PFSK-1 (cell line): Measurements from ENCODE around the gene NRSN1.

Source experiments
- FOXP2 ChIP-seq: optimal IDR thresholded peaks from 2 replicates; pipeline ENCODE3; 2011; ENCODE audit warnings: borderline replicate concordance, control low read depth, inconsistent platforms; ENCODE audit not compliant: insufficient read depth; ENCODE audit errors: extremely low read length, extremely low read depth
- POLR2AphosphoS5 ChIP-seq: IDR thresholded peaks from 2 replicates; pipeline ENCODE4 v1.6.1; 2012; ENCODE audit warnings: low read depth, mild to moderate bottlenecking, control low read depth, low read length, moderate library complexity
- REST ChIP-seq, 2 experiments: IDR thresholded peaks; 2 replicates each; pipeline versions ENCODE4 v1.6.1 to v1.8.0; 2011 to 2012; ENCODE audit warnings: low read depth in 2 of 2, low read length in 2 of 2, control low read depth in 1 of 2, inconsistent platforms in 1 of 2, mild to moderate bottlenecking in 1 of 2, moderate library complexity in 1 of 2; ENCODE audit not compliant: insufficient read depth in 1 of 2
- SIN3A ChIP-seq: IDR thresholded peaks from 2 replicates; pipeline ENCODE4 v1.6.1; 2012; ENCODE audit warnings: mild to moderate bottlenecking, low read length, moderate library complexity, borderline replicate concordance; ENCODE audit not compliant: insufficient read depth
- TAF1 ChIP-seq: IDR thresholded peaks from 2 replicates; pipeline ENCODE4 v1.6.1; 2012; ENCODE audit warnings: low read length, control low read depth, borderline replicate concordance; ENCODE audit not compliant: insufficient read depth

The NRSN1 gene

DNA sequence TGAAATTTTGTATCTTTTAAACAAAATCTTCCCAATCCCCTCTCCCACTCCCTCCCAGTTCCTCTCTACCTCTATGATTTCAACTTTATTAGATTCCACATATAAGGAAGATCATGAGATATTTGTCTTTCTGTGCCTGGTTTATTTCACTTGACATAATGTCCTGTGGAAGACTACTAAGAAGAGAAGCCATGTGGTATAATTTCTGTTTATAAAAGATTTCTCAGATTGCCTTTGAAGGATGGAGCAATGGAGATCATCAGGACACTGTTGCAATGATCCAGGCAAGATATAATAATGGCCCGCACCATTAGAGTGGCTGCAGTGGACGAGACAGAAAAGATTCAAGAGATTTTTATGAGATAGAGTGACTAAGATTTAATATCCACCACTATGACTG is 13.1 kb downstream of the NRSN1 start:
- TF ChIP-seq FOXP2 (no peak), POLR2AphosphoS5 (no peak), TAF1 (no peak), REST (IDR thresholded peaks at IDR 0.05; ENCODE audit: insufficient read depth in 1 of 2, low read depth in 2 of 2, low read length in 2 of 2) (no peak), SIN3A (no peak)

GRCh38 chr6:24139639-24140038 is 13.6 kb downstream of the NRSN1 start:
- TF ChIP-seq TAF1 (no peak), SIN3A (no peak), POLR2AphosphoS5 (no peak), FOXP2 (no peak), REST (IDR thresholded peaks at IDR 0.05; ENCODE audit: insufficient read depth in 1 of 2, low read depth in 2 of 2, low read length in 2 of 2) (no peak)

GRCh38 chr6:24140591-24140990 is 14.6 kb downstream of the NRSN1 start:
- no peak for TF ChIP-seq TAF1
- no peak for TF ChIP-seq REST (IDR thresholded peaks at IDR 0.05; ENCODE audit: insufficient read depth in 1 of 2, low read depth in 2 of 2, low read length in 2 of 2)
- no peak for TF ChIP-seq POLR2AphosphoS5
- TF ChIP-seq SIN3A: no peak
- no peak for TF ChIP-seq FOXP2

GRCh38 chr6:24145690-24146131 is 19.7 kb downstream of the NRSN1 start:
- TF ChIP-seq POLR2AphosphoS5: no peak
- no peak for TF ChIP-seq FOXP2
- no peak for TF ChIP-seq REST (IDR thresholded peaks at IDR 0.05; ENCODE audit: insufficient read depth in 1 of 2, low read depth in 2 of 2, low read length in 2 of 2)
- TF ChIP-seq SIN3A: no peak
- no peak for TF ChIP-seq TAF1

GRCh38 chr6:24146871-24147270 is 20.9 kb downstream of the NRSN1 start:
- TF ChIP-seq REST (IDR thresholded peaks at IDR 0.05; ENCODE audit: insufficient read depth in 1 of 2, low read depth in 2 of 2, low read length in 2 of 2) (no peak), TAF1 (no peak), SIN3A (no peak), POLR2AphosphoS5 (no peak), FOXP2 (no peak)
